WERI-Rb-1 (cell line): ENCODE results near the gene RIPOR3.

Source experiments
- DNase-seq: peaks from one replicate; pipeline ENCODE4 v3.0.0-alpha.2; 2020
- H3K27ac ChIP-seq: fragments of 250-450 bp; sonication (Bioruptor Pico); 2 replicates; pipeline ENCODE4 v1.5.1; 2020; ENCODE audit warnings: mild to moderate bottlenecking, moderate library complexity
- H3K27me3 ChIP-seq: fragments of 250-450 bp; sonication (Bioruptor Pico); 2 replicates; pipeline ENCODE4 v1.5.1; 2021; ENCODE audit warnings: mild to moderate bottlenecking, low read depth, moderate library complexity; ENCODE audit not compliant: insufficient read depth, severe bottlenecking
- H3K36me3 ChIP-seq: fragments of 250-450 bp; sonication (Bioruptor Pico); 2 replicates; pipeline ENCODE4 v1.5.1; 2020; ENCODE audit warnings: mild to moderate bottlenecking, moderate library complexity
- H3K4me3 ChIP-seq: 2 replicates; pipeline ENCODE4 v1.5.1; 2011; ENCODE audit warnings: low read depth, mild to moderate bottlenecking, control low read depth, low read length
- H3K9me3 ChIP-seq: fragments of 250-450 bp; sonication (Bioruptor Pico); 2 replicates; pipeline ENCODE4 v1.5.1; 2021; ENCODE audit warnings: mild to moderate bottlenecking, moderate library complexity; ENCODE audit not compliant: severe bottlenecking
- CTCF ChIP-seq: IDR thresholded peaks from 2 replicates; pipeline ENCODE4 v1.5.1; 2011; ENCODE audit warnings: low read depth, mild to moderate bottlenecking, control low read depth, inconsistent platforms, low read length

The RIPOR3 gene

GRCh38 chr20:50551288-50551687 lies 140.1 kb downstream of the RIPOR3 start:
- H3K4me3 ChIP-seq: no peak overlapping the region
- H3K27me3 ChIP-seq: no peaks in the 10 kb centered on the region
- H3K9me3 ChIP-seq: no peaks in the 10 kb centered on the region
- peaks cover 6% of the 10 kb centered on the region for H3K36me3 ChIP-seq
- H3K27ac ChIP-seq: no peak overlapping the region
- no peak for DNase-seq
- TF ChIP-seq CTCF: no peak

GRCh38 chr20:50550531-50550930 lies 140.8 kb downstream of the RIPOR3 start:
- H3K9me3 ChIP-seq: no peaks in the 10 kb centered on the region
- H3K27ac ChIP-seq: no peak overlapping the region
- no peaks in the 10 kb centered on the region for H3K27me3 ChIP-seq
- no peak for TF ChIP-seq CTCF
- H3K36me3 ChIP-seq: peaks cover 6% of the 10 kb centered on the region
- no peak overlapping the region for H3K4me3 ChIP-seq
- no peak for DNase-seq

GRCh38 chr20:50548396-50548795 lies 142.9 kb downstream of the RIPOR3 start:
- H3K36me3 ChIP-seq: peaks cover 6% of the 10 kb centered on the region
- H3K27ac ChIP-seq: no peak overlapping the region
- TF ChIP-seq CTCF: no peak
- H3K9me3 ChIP-seq: no peaks in the 10 kb centered on the region
- DNase-seq: no peak
- no peak overlapping the region for H3K4me3 ChIP-seq
- H3K27me3 ChIP-seq: no peaks in the 10 kb centered on the region

GRCh38 chr20:50547964-50548363 lies 143.4 kb downstream of the RIPOR3 start:
- TF ChIP-seq CTCF: no peak
- no peaks in the 10 kb centered on the region for H3K27me3 ChIP-seq
- no peak for DNase-seq
- H3K4me3 ChIP-seq: no peak overlapping the region
- peaks cover 6% of the 10 kb centered on the region for H3K36me3 ChIP-seq
- H3K27ac ChIP-seq: no peak overlapping the region
- H3K9me3 ChIP-seq: no peaks in the 10 kb centered on the region

- no peak for DNase-seq
These were observed 144.5 kb downstream of the RIPOR3 start for GRCh38 chr20:50546729-50547314.

More at GRCh38 chr20:50546729-50547314, 144.5 kb downstream of the RIPOR3 start:
- Histone ChIP-seq H3K4me3 (no peak overlapping the region), H3K27me3 (no peaks in the 10 kb centered on the region), H3K27ac (no peak overlapping the region), H3K36me3 (peaks cover 6% of the 10 kb centered on the region), H3K9me3 (no peaks in the 10 kb centered on the region)
- TF ChIP-seq CTCF: no peak
